IMR-90 (cell line): ENCODE measurements around the gene USP30. TPM values are rescaled to one million over a fixed set of nuclear protein-coding genes. Genes with fewer than 3 reads are reported as not detected.

ENCODE experiments used
- ATAC-seq: fragments of 200-7000 bp; cut with Tn5 transposase; 2 replicates; pipeline ENCODE4 v1.9.1; 2020; ENCODE audit warnings: low read depth, mild to moderate bottlenecking, moderate library complexity
- BruUV-seq: library from RNA; stranded (reverse); fragments of 400-500 nt; replicated peaks from 2 replicates; lab custom pipeline; 2021; lab: Mats Ljungman, UMichigan
- CTCF ChIA-PET: fragments of 300-600 bp; formaldehyde crosslinking; extraction: SDS; loops from one replicate; lab custom pipeline; 2021; ENCODE audit warnings: antibody characterized with exemption; lab: Yijun Ruan, JAX
- POLR2A ChIA-PET: fragments of 300-600 bp; sonication (Branson Sonifier 250); formaldehyde crosslinking; loops from one replicate; lab custom pipeline; 2022; ENCODE audit warnings: antibody characterized with exemption; ENCODE audit not compliant: unreplicated experiment; lab: Charles Lee
- DNase-seq: peaks from one replicate; pipeline ENCODE4 v3.0.0; 2013
- H2AFZ ChIP-seq: replicated peaks from 2 replicates; pipeline ENCODE3; 2013; ENCODE audit warnings: low read length, mild to moderate bottlenecking; ENCODE audit not compliant: poor library complexity
- H2AK5ac ChIP-seq: 2 replicates; pipeline ENCODE4 v1.6.1; 2013; ENCODE audit warnings: low read depth, low read length, inconsistent platforms
- H2AK9ac ChIP-seq: replicated peaks from 2 replicates; pipeline ENCODE3; 2013; ENCODE audit warnings: mild to moderate bottlenecking, low read depth, low read length, moderate library complexity; ENCODE audit not compliant: poor library complexity
- H2BK120ac ChIP-seq: 2 replicates; pipeline ENCODE4 v1.6.1; 2013; ENCODE audit warnings: low read depth, low read length, inconsistent platforms
- H2BK15ac ChIP-seq: 3 replicates; pipeline ENCODE4 v1.6.1; 2013; ENCODE audit warnings: low read depth, low read length, inconsistent platforms
- H2BK20ac ChIP-seq: 2 replicates; pipeline ENCODE4 v1.6.1; 2013; ENCODE audit warnings: low read depth, mild to moderate bottlenecking, inconsistent platforms, low read length, moderate library complexity
- H2BK5ac ChIP-seq: 2 replicates; pipeline ENCODE4 v1.6.1; 2013; ENCODE audit warnings: mild to moderate bottlenecking, low read depth, low read length, inconsistent platforms; ENCODE audit not compliant: poor library complexity, severe bottlenecking
- H3K14ac ChIP-seq: replicated peaks from 2 replicates; pipeline ENCODE4 v1.6.1; 2013; ENCODE audit warnings: low read depth, low read length, inconsistent platforms
- H3K18ac ChIP-seq: 2 replicates; pipeline ENCODE4 v1.6.1; 2013; ENCODE audit warnings: low read depth, low read length, control low read depth
- H3K23ac ChIP-seq: 2 replicates; pipeline ENCODE4 v1.6.1; 2013; ENCODE audit warnings: low read depth, low read length, inconsistent platforms
- H3K27ac ChIP-seq: 2 replicates; pipeline ENCODE4 v1.5.1; 2013; ENCODE audit warnings: mild to moderate bottlenecking, control low read depth, low read length; ENCODE audit not compliant: insufficient read depth
- H3K27me3 ChIP-seq: 2 replicates; pipeline ENCODE4 v1.6.1; 2013; ENCODE audit warnings: low read length; ENCODE audit not compliant: control insufficient read depth, insufficient read depth
- H3K36me3 ChIP-seq: 2 replicates; pipeline ENCODE4 v1.6.1; 2013; ENCODE audit warnings: low read length, mixed read lengths; ENCODE audit not compliant: control insufficient read depth, insufficient read depth
- H3K4ac ChIP-seq: 2 replicates; pipeline ENCODE4 v1.6.1; 2013; ENCODE audit warnings: low read depth, low read length, inconsistent platforms
- H3K4me1 ChIP-seq: 2 replicates; pipeline ENCODE4 v1.6.1; 2013; ENCODE audit warnings: low read length, mixed read lengths; ENCODE audit not compliant: control insufficient read depth, insufficient read depth
- H3K4me2 ChIP-seq: 2 replicates; pipeline ENCODE4 v1.6.1; 2013; ENCODE audit warnings: low read depth, mild to moderate bottlenecking, control low read depth, low read length, moderate library complexity
- H3K4me3 ChIP-seq: 2 replicates; pipeline ENCODE4 v1.5.1; 2013; ENCODE audit warnings: low read depth, mild to moderate bottlenecking, control low read depth, low read length, moderate library complexity; ENCODE audit not compliant: insufficient read depth
- H3K56ac ChIP-seq: 2 replicates; pipeline ENCODE4 v1.6.1; 2013; ENCODE audit warnings: low read length, inconsistent platforms; ENCODE audit not compliant: insufficient read depth; ENCODE audit errors: extremely low read depth
- H3K79me1 ChIP-seq, 2 experiments: 2 replicates each; pipeline ENCODE4 v1.6.1; 2013; ENCODE audit warnings: low read length in 2 of 2, inconsistent platforms in 1 of 2, low read depth in 1 of 2
- H3K9ac ChIP-seq: 2 replicates; pipeline ENCODE4 v1.6.1; 2013; ENCODE audit warnings: low read depth, low read length, control low read depth
- H3K9me1 ChIP-seq: 2 replicates; pipeline ENCODE4 v1.6.1; 2013; ENCODE audit warnings: low read length, inconsistent platforms; ENCODE audit not compliant: insufficient read depth
- H3K9me3 ChIP-seq: 2 replicates; pipeline ENCODE4 v1.6.1; 2013; ENCODE audit warnings: low read length; ENCODE audit not compliant: control insufficient read depth, insufficient read depth
- H4K20me1 ChIP-seq: 2 replicates; pipeline ENCODE4 v1.6.1; 2013; ENCODE audit warnings: low read length, inconsistent platforms; ENCODE audit not compliant: insufficient read depth
- H4K5ac ChIP-seq: 2 replicates; pipeline ENCODE4 v1.6.1; 2013; ENCODE audit warnings: mild to moderate bottlenecking, low read depth, low read length, control low read depth
- H4K8ac ChIP-seq, 2 experiments: 2 replicates each; pipeline ENCODE4 v1.6.1; 2013; ENCODE audit warnings: low read depth in 2 of 2, low read length in 2 of 2, control low read depth in 1 of 2, inconsistent platforms in 1 of 2
- H4K91ac ChIP-seq: 2 replicates; pipeline ENCODE4 v1.6.1; 2013; ENCODE audit warnings: low read depth, low read length, inconsistent platforms; ENCODE audit not compliant: insufficient read depth
- BHLHE40 ChIP-seq: fragments of 150-350 bp; IDR thresholded peaks from 2 replicates; pipeline ENCODE4 v1.6.1; 2016; ENCODE audit warnings: mild to moderate bottlenecking, low read depth, low read length
- CEBPB ChIP-seq: IDR thresholded peaks from 2 replicates; pipeline ENCODE4 v1.6.1; 2012; ENCODE audit warnings: low read depth, low read length, improper control_type of control experiment
- CHD1 ChIP-seq: IDR thresholded peaks from 2 replicates; pipeline ENCODE4 v1.6.1; 2012; ENCODE audit warnings: low read depth, low read length, improper control_type of control experiment
- CTCF ChIP-seq: conservative IDR thresholded peaks from 2 replicates; pipeline ENCODE4 v1.5.1; 2012; ENCODE audit warnings: mild to moderate bottlenecking, low read depth, low read length, improper control_type of control experiment
- ELK1 ChIP-seq: fragments of 150-350 bp; IDR thresholded peaks from 2 replicates; pipeline ENCODE4 v1.6.1; 2016; ENCODE audit warnings: low read depth, mild to moderate bottlenecking, low read length, moderate library complexity, borderline replicate concordance
- FOS ChIP-seq: fragments of 150-350 bp; IDR thresholded peaks from 2 replicates; pipeline ENCODE4 v1.6.1; 2016; ENCODE audit warnings: low read depth, low read length
- MAFK ChIP-seq: IDR thresholded peaks from 2 replicates; pipeline ENCODE4 v1.6.1; 2012; ENCODE audit warnings: low read depth, low read length, improper control_type of control experiment
- MXI1 ChIP-seq: IDR thresholded peaks from 2 replicates; pipeline ENCODE4 v1.6.1; 2012; ENCODE audit warnings: low read depth, mild to moderate bottlenecking, low read length, moderate library complexity, borderline replicate concordance
- NFE2L2 ChIP-seq: fragments of 150-350 bp; IDR thresholded peaks from 2 replicates; pipeline ENCODE4 v1.6.1; 2016; ENCODE audit warnings: low read depth, mild to moderate bottlenecking, low read length
- POLR2A ChIP-seq: IDR thresholded peaks from 2 replicates; pipeline ENCODE4 v1.6.1; 2012; ENCODE audit warnings: mild to moderate bottlenecking, low read depth, low read length
- RAD21 ChIP-seq: IDR thresholded peaks from 2 replicates; pipeline ENCODE4 v1.6.1; 2012; ENCODE audit warnings: low read length, improper control_type of control experiment
- RCOR1 ChIP-seq: IDR thresholded peaks from 2 replicates; pipeline ENCODE4 v1.6.1; 2012; ENCODE audit warnings: mild to moderate bottlenecking, low read length, improper control_type of control experiment; ENCODE audit not compliant: insufficient replicate concordance
- RFX5 ChIP-seq: IDR thresholded peaks from 2 replicates; pipeline ENCODE4 v1.8.0; 2012; ENCODE audit warnings: low read depth, mild to moderate bottlenecking, low read length, moderate library complexity
- SMC3 ChIP-seq: fragments of 150-350 bp; IDR thresholded peaks from 2 replicates; pipeline ENCODE4 v1.6.1; 2016; ENCODE audit warnings: low read depth, mild to moderate bottlenecking, antibody characterized with exemption, low read length, moderate library complexity
- WGBS, 2 experiments: methylation state at CpG; one replicate each; pipeline versions ENCODE4 v1.1.5 to v1.1.7; 2013; ENCODE audit warnings: missing lambda C conversion rate in 2 of 2; ENCODE audit not compliant: insufficient read length in 1 of 2; ENCODE audit errors: extremely low coverage in 2 of 2; 5-methylcytosine and 5-hydroxymethylcytosine counted together
- dilution Hi-C: fragments of 300-500 bp; cut with HindIII; formaldehyde crosslinking; loops from one replicate; pipeline ENCODE4 v1.14.3; 2018; ENCODE audit warnings: low sequenced_read_pairs; ENCODE audit not compliant: unreplicated experiment
- in situ Hi-C: fragments of 300-500 bp; cut with MboI; formaldehyde crosslinking; loops from 3 replicates; pipeline ENCODE4 v1.14.3; 2019; ENCODE audit warnings: low sequenced_read_pairs, inconsistent platforms, mixed read lengths
- intact Hi-C: fragments of 100-400 bp; cut with micrococcal nuclease; formaldehyde crosslinking; loops from 2 replicates; pipeline ENCODE4 v1.10.0; 2022
- polyA plus RNA-seq, 3 experiments: library from polyadenylated mRNA; depleted of rRNA; stranded (reverse); fragments of >200 nt; gene quantifications; 2 replicates each; pipeline ENCODE4 v1.2.3, GENCODE V29; 2012; ENCODE audit warnings: low replicate concordance in 1 of 3
- total RNA-seq: library from RNA; depleted of rRNA; stranded (reverse); fragments of >200 nt; gene quantifications from 2 replicates; pipeline ENCODE4 v1.2.3, GENCODE V29; 2012

Gene USP30
- total and polyA plus RNA-seq, 2 of the 4 experiments (the other 2 are of a cell fraction): 10.4 to 11.2 TPM

GRCh38 chr12:109053382-109054123, 1.2 kb downstream of the USP30 start:
- peaks cover 5% of the 10 kb centered on the region for H3K9me1 ChIP-seq
- no peaks in the 10 kb centered on the region for H3K9me3 ChIP-seq
- peaks cover 11 to 15% of the 10 kb centered on the region in 2 experiments; a peak in 3 of 4 replicates for H3K79me1 ChIP-seq
- peak overlapping the region; percentile 87 for H3K4me2 ChIP-seq
- peak overlapping the region; percentile 63 for H3K4me3 ChIP-seq
- no peak overlapping the region for H2BK20ac ChIP-seq
- ChIA-PET POLR2A (interaction anchor here (0.6 kb wide), 1 partner anchor 221 kb away, joined by 3 read pairs; no protein-coding TSS in a partner anchor), CTCF (no interaction called here)
- H3K4ac ChIP-seq: no peak overlapping the region
- H2AK9ac ChIP-seq: peak overlapping the region; percentile 62
- H2AFZ ChIP-seq: peak overlapping the region; percentile 100
- no peak overlapping the region for H4K91ac ChIP-seq
- DNase-seq (no peak), ATAC-seq (no peak)
- in situ Hi-C loops (no loop called here), dilution Hi-C loops (no loop called here), intact Hi-C loops (loop anchor here (2.0 kb wide), 1 partner anchor 33 kb away; the partner anchor contains the start of gene SVOP)
- H3K27ac ChIP-seq: no peak overlapping the region
- H3K9ac ChIP-seq: peak overlapping the region; percentile 82
- H2BK5ac ChIP-seq: no peak overlapping the region
- H4K20me1 ChIP-seq: no peaks in the 10 kb centered on the region
- H4K8ac ChIP-seq: peak overlapping the region; percentile 66 to 67; a peak in 3 of 4 replicates
- H2AK5ac ChIP-seq: no peak overlapping the region
- 26% methylated on average over 5 of the region's 9 CpGs; no CpG with 5 or more reads in 1 of the 2 experiments for WGBS, 2 experiments
- no peak overlapping the region; the same call in 1 of the 2 replicates for H3K14ac ChIP-seq
- H3K4me1 ChIP-seq: 0 out of 2 replicates have a peak, but pooled peaks cover 4% of the 10 kb centered on the region
- H3K27me3 ChIP-seq: no peaks in the 10 kb centered on the region
- TSS peak; percentile 46 for BruUV-seq
- H4K5ac ChIP-seq: 0 out of 2 replicates have a peak overlapping the region, but pooled peaks have one; percentile 7
- 0 out of 2 replicates have a peak overlapping the region, but pooled peaks have one; percentile 45 for H3K23ac ChIP-seq
- no peak overlapping the region for H2BK120ac ChIP-seq
- H3K36me3 ChIP-seq: peaks cover 2% of the 10 kb centered on the region; the same call in 1 of the 2 replicates
- no peak overlapping the region for H3K56ac ChIP-seq
- no peak overlapping the region for H2BK15ac ChIP-seq
- no peak overlapping the region for H3K18ac ChIP-seq
- TF ChIP-seq POLR2A (no peak), MAFK (no peak), RAD21 (no peak), SMC3 (no peak), CTCF (no peak), RCOR1 (no peak), RFX5 (no peak), MXI1 (no peak), CEBPB (no peak), ELK1 (no peak), NFE2L2 (no peak), BHLHE40 (no peak), CHD1 (no peak), FOS (no peak)
